HG03442 (cell line): ENCODE results near the gene ASB9.
"Not testable (repeated sequence)": the region's sequence is repeated elsewhere in the genome, so short reads cannot be mapped to it uniquely, and the experiment has no call there.

Source experiments
- ATAC-seq: cut with Tn5 transposase; IDR thresholded peaks from one replicate; pipeline ENCODE4 v1.9.1; 2021; ENCODE audit warnings: mild to moderate bottlenecking, moderate library complexity; ENCODE audit not compliant: unreplicated experiment

Gene ASB9

DNA sequence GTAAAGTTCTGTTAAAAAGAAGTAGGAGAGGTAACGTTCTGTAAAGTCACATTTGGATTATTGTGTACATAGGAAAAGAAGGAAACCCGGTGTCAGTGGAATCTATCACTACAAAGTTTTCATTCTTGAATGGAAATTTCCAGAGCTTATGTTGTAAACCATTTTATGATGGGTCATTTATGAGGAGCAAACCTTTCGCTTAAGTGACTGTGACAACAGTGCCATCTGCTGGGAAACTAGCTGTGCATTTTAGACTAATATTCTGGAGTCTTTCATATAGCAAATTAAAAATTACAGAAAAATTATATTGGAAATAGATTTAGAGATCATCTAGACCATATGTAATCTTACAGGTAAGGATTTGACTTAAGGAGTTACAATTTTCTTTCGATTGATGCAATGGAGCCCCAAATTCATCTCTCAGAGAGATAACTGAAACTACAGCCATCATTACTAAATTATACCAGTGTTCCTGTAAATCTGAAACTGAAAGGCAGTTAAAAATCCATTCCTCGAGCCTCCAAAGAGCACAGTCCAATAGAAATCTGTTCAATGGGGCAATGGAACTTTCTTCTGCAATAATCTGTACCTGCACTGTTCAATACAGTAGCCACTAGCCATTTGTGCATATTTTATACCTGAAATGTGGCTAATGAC is 26.9 kb downstream of the ASB9 start:
- no peak for ATAC-seq

DNA sequence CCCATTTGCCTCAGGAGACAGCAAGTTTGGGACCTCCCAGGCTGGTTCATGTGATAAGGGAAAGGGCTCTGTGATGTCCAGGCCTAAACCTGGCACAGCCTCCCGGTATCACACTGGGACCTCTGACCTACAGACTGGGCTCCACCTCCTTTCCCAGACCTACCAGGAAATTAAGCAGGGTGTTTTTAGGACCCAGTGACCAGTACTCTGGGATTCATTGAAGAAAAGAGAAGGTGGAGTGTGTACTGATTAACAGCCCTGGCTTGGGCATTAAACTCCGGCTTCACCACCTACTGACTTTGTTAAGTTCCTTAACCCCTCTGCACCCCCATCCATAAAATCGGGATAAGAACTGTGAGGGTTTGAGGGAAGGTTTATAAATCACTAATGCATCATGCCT is 28.6 kb downstream of the ASB9 start:
- no peak for ATAC-seq

DNA sequence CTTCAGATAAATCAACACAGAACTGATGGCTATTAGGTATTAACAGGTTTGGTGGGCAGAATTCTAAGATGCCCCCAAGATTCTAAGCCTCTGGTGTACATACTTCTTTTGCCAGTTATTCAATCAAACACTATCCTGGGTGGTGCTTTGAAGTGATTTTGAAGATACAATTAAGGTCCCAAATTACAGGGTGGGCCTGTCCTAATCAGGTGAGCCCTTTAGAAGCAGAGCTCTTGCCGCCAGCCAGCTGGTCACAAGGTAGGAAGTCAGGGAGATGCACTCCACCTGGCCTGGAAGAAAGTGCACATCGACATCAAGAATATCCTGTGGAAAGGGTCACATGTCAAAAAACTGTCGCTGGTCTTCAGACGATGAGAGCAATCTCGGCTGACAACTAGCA is 29.5 kb downstream of the ASB9 start:
- no peak for ATAC-seq

DNA sequence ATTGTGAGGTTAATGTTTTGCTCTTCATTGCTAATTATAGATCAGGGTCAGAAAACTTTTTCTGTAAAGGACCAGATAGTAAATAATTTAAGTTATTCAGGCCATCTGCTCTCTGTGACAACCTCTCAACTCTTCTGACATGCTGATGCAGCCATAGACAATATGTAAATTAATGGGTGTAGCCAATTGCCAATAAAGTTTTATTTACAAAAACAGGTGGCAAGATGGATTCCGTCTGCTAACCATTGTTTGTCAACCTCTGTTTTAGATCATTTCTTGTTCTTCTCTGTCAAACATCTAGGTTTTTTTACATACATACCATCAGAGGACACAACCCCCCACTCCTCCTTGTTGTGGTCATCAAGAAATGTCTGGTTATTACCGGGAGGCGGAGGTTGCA is 33.7 kb downstream of the ASB9 start:
- no peak for ATAC-seq

DNA sequence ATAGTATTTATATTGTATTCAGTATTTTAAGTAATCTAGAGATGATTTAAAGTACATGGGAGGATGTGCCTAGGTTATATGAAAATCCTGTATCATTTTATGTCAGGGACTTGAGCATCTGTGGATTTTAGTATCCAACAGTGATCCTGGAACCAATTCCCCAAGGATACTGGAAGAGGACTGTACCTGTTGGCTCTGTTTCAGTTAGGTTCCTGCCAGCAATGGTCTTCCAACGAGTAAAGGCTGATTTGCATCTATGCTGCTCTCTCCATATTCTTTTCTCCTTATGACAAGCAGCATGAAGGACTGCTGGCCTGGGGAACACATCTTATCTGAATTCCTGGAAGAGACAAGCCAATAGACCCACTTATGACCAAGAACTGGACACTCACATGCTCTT is 34.9 kb downstream of the ASB9 start:
- no peak for ATAC-seq

DNA sequence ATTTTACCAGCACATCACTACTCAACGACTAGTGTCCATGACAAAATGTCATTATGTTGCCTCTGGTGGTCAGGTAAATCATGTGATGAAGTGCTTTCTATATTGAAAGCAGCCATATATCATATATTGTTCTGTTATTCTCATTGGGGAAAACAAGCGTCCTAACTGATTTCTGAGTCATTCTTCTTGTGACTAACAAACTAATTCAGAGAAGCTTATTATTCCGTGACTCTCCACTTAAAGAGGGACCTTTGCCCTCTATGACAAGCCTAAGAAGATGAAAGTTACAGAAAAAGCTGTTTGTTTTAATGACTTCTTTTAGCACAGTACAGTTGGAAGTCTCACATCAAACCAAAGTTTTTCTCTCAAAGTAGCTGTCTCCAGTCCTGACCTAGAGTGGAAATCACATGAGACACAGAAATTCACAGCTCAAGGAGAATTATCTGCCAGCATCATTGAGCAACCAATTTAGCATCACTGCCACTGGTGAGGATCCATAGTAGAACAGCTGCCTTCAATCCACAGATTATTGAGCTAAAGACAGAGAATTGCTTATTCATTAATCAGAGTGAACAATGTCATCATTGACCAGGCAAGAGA is 36.4 kb downstream of the ASB9 start:
- no peak for ATAC-seq

DNA sequence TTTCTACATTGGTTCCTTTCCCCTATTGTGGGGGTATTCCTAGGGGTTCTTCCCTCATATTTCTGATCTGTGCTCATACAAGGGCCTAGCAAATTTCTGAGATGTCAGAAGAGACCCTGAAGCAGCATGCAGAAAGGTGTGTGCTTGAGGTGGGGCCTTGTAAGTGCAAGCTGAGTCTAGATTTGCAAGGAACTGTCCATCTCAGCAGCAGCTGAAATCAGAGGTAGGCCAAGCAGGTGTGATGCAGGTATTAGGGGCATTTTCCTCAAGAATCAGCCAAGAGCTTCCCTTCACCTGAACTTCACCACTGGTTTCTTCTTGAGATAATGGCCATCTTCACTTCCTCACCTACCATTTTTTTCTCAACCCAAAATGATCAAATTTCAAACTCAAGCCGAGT is 45.1 kb downstream of the ASB9 start:
- ATAC-seq: no peak

DNA sequence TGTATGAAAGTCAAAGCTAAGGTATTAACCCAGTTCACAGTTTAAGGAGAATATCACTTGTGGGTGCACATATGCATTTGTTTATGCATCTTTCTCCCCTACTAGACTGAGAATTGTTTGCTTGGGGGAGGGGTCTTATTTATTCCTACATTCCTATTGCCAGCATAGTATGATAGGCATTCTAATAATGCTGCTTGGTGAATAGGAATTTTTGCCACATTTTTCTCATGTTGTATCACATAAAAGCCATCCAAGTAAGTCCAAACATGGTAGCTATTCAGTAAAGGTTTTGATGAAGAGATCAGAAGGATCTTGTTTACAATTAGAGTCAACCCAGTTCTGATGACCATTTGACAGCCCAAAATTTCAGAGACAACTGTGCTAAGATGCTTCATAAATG is 48.6 kb downstream of the ASB9 start:
- no peak for ATAC-seq

DNA sequence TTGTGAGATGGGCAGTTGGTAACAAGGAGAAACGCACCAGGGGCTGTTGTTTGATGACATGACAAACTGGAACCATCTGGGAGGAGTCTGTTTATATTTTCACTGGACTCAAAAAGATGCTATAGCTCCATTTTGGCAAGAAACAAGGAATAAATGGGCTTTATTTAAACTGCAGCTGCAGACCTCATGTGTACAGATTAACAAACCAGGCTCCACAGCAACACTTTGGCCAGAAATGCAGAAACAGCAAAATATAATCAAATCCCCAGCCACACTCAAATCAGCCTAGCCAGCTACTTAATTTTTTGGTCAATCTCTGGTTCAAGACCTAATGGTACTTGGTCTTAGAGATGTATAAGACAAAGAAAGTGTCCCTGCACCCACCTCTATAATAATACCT is 52.7 kb downstream of the ASB9 start:
- ATAC-seq: no peak

DNA sequence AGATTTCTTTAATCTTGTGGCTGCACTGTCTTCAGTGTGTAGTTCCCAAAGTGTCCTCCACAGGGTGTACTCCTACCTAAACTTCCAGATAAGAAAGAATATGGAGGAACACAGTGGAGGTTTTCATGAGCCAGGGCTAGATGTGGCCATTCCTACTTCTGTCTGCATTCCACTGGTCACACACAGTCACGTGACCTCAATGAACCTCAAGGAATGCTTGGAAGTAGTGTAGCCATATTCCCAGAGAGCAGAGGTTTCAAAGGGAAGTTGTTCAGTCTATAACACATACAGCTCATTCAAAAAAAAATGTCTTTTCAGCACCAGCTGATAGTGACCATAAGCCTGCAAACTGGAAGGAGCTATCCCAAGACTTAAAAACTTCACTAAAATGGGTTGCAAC is 53.6 kb downstream of the ASB9 start:
- ATAC-seq: no peak

DNA sequence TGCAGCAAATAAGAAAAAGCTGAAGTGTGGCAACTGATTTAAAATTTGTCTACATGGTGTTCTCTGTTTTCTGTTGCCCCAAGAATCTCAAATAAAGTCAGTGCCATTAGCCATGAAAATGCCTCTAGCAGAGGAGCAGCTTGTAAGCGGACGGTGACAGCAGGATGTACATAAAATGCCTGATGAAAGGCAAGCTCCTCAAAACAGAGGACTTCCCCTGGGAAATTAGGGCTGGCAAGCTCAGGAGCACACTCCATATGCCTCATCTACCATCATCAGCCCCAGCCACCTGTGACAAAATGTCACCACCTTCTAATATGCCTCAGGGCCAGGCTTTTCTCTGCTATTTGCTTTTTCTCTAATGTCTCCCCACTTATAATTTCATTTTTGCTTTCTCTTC is 54.5 kb downstream of the ASB9 start:
- ATAC-seq: no peak

DNA sequence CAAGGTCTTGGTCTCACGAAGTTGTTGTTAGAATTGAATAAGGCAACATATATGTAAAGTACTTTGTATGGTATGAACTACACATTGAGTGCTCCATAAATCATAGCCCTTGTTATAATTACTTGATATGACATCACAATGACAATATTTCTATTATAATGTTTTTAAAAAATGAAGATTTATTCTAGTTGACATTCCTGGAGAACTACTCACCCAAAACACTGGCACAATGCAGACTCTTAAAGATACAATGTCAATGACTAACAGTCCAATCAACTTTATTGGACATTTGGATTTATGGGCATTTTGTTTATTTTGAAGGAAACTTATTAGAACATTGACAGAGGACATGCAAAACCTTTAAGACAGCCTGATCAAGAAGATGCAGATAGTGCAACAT is 55.3 kb downstream of the ASB9 start:
- ATAC-seq: no peak

DNA sequence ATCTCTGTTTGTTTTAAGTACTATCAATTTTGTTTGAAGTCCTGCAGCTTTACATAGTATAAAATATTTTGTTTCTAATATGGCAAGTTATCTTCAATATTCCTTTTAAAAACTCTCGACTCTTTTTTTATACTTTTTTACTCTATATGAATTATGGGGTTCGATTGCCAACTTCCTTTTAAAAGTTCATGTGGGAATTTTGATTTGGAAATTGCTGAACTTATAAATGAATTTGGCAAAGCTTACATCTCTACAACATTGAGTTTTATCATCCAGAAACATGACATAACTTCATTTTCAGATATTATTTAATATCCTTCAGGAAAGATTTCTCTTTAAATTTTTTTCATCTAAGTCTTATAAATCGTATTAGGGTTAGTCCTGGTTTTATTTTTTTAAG is 60.8 kb downstream of the ASB9 start:
- no peak for ATAC-seq

DNA sequence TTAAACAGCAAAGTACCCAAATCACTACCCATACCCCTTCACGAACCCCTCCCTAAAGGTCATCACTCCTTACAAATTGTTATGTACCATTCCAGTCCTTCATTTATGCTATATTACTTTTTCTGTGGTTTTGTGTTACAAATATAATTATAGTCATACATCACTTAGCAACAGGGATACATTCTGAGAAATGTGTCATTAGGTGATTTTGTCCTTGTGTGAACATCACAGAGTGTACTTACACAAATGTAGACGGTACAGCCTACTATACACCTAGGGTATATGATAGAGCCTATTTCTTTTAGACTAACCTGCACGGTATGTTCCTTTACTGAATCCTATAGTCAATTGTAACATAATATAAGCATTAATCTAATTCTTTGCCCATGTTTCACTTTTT is 61.9 kb downstream of the ASB9 start:
- no peak for ATAC-seq

DNA sequence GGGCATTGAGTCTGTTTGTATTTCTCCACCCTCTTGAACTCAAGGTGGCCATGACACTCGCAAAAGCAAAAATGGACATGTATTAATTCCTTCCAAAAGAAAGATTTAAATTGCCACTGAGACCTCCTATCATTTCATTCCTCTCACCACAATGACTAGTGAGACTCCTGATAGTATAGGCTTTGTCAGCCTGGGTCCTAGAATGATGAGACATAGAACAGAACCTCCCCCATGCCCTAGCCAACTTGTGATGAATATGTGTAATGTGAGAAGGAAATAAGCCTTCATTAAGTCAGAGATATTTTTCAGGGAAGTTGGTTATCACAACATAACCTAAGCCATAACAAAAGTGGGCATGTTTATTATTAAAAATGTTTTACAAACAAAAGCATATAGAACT is 62.5 kb downstream of the ASB9 start:
- no peak for ATAC-seq

DNA sequence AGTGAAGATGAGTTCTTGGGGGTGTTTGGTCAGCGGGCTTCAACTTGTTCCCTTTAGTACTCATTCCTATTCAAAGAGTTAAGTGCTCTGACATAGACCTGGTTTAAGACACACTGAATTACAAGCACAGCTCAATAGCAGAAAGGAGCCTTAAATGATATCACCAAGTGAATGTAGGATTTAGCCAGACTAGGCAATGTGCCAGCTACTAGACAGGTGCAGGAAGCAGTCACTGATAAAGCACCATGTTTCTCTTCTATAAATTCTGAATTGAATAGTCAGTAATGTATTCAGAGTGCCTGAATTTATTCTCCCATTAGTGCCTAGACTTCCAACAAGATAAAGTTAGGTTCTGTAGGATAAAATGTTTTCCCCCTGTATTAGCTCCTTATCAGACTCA is 63.6 kb downstream of the ASB9 start:
- ATAC-seq: no peak

DNA sequence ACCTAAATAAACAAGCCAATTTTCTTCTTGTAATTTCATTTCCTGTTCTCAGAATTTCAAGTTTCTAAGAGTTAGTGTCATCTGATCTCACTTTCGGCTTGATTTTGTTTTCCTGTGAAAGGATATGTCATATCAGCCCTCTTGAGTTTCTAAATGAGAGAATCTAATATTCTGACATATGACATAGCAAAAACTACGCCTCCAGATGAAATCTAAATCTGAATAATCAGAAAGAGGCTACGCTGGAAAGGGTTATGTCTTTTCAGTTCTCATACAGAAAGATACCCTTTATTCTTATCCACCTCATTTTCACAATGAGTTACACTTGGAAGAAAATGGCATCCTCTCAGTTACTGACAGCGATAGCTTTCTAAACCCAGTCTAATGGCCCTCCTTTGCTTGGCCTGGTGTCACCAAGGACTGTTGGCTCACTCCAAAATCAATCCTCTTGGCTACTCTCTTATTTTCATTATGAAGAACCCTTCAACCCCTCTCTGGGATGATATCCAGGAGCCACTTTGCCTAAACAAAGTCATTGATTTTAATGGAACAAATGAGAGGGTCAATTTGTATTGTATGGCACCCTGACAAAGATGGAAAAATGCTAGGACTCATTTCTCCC is 65.6 kb downstream of the ASB9 start:
- peak; percentile 76 for ATAC-seq

DNA sequence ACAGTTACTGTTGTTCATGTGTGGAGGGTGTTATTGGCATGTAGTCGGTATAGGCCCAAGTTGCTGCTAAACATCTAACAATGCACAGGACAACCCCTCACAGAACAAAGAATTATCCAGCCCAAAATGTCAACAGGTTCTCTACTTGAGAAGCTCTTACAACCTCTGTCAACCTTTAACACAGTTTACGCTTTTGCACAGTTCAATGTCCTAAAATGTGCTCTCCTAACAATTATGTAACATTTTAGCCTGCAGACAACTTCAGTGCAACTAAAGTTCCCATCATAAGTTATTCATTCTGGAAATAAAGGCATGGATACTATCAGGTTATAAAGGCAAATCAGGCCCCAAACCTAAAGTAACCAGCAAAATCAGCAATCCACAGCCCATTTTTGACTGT is 66.2 kb downstream of the ASB9 start:
- ATAC-seq: no peak

DNA sequence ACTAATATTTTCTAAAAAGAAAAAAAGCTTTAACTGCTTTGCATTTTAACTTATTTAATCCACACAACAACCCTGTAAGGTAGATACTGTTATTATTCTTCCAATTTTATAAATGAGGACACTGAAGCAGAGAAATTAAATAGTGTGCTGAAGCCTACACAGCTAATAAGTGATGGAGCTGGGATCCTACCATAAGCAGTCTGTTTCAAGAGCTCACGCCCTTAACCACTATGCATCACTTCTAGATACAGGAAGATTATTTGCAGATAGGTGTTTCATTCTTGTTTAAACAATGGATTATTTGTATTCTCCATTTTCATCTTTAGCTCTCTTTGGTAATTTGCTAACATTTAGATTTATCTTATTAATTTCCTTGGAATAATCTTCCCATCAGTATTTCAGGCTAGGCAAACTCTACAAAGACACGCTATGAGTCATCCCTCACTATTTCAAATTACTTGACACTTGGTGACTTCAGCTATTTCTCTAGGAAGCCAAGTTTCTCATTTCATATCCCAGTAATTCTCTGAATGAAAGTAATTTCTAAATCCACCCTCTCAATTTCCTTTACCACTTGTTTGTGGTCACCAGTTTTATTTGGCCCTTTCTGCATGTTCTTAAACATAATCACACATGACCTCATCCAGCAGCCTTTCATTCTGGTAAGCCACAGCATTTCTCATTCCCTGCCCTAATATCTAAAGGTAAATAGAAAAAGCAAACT is 67.3 kb downstream of the ASB9 start:
- ATAC-seq: peak; percentile 44

DNA sequence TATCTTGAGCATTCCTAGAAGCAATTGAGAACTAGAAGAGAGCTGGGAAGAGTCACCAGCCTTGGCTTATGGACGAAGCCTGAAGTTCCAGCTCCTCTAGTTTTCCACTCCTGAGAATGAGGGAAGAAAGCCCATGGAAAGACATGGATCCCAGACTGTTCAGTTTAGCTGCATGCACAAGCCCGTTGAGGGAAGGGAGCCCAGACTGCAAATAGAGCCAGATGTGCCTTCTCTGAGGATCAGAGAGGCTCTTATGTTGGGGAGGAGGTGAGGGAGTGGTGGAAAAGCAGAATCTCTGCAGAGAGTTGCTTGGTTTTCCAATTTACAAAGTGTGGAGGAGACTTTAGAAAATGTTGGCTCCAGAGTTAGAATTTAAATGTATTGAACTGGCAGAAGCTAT is 69.0 kb downstream of the ASB9 start:
- ATAC-seq: no peak

DNA sequence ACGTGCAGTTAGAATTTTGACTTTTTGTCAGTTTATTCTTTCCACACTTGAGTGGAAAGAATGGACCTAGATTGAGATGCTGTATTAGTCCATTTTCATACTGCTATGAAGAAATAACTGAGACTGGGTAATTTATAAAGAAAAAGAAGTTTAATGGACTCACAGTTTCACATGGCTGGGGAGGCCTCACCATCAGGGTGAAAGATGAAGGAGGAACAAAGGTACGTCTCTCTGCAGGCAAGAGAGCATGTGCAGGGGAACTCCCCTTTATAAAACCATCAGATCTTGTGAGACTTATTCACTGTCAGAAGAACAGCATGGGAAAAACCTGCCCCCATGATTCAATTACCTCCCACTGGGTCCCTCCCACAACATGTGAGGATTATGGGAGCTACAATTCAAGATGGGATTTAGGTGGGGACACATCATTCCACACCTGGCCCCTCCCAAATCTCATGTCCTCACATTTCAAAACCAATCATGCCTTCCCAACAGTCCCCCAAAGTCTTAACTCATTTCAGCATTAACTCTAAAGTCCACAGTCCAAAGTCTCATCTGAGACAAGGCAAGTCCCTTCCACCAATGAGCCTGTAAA is 71.2 kb downstream of the ASB9 start:
- ATAC-seq: not testable (repeated sequence)

DNA sequence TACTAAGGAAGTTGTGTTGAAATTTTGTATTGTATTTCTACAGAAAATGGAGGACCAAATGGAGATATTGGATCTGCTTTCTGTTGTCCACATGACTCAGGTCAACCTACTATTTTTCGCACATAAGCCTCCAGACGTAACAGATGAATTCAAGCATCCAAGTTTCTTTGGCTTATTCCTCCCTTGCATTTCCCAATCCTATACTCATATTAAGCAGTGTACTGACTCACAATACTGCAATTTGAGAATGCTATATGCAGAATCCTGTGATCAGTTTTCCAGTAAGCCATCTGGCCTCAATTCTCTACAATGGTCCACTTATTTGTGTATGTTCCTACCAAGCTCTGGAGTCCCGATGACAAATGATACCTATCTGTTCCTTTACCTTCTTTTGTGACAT is 75.7 kb downstream of the ASB9 start:
- no peak for ATAC-seq
